ENCODE measurements around the gene MRI1. TPM values are rescaled to one million over a fixed set of nuclear protein-coding genes. Genes with fewer than 3 reads are reported as not detected.

MRI1 gene
- total RNA-seq = 10 to 100 TPM; 24.2 to 32.4 (median 28.7) TPM
- long read RNA-seq, donor 1, partial matches to known transcripts = 2 of 8 reads
- long read RNA-seq, donor 1, other reads (novel, unspliced or antisense) = 6 of 8 reads
- long read RNA-seq, donor 2, partial matches to known transcripts = 0 of 4 reads
- long read RNA-seq, donor 2, other reads (novel, unspliced or antisense) = 3 of 4 reads

- peaks cover 10% of the 10 kb centered on the region for H3K4me1 ChIP-seq (ENCODE audit: low read depth)
- ATAC-seq (peak; percentile 89), DNase-seq (peak; percentile 81 to 88 (median 87))
- no peak for TF ChIP-seq CTCF (IDR thresholded peaks at IDR 0.05)
- H3K9me3 ChIP-seq = no peaks in the 10 kb centered on the region
- peak within 1 kb of the TSS; percentile 70 for H3K4me3 ChIP-seq
- intact Hi-C loops (cut with DNase I, micrococcal nuclease) = no loop called here
- H3K36me3 ChIP-seq (ENCODE audit: low read depth) = peaks cover 3% of the 10 kb centered on the region
Observed at GRCh38 chr19:13764101-13764807, at the start of gene MRI1. MRI1 (plus strand) TSS chr19:13764522; CDS start chr19:13764589, 67 bp downstream.

- intact Hi-C loops (cut with DNase I, micrococcal nuclease) = no loop called here
- H3K36me3 ChIP-seq (ENCODE audit: low read depth) = no peaks in the 10 kb centered on the region
- no peak overlapping the region for H3K4me3 ChIP-seq
- H3K4me1 ChIP-seq (ENCODE audit: low read depth) = no peaks in the 10 kb centered on the region
- no peaks in the 10 kb centered on the region for H3K9me3 ChIP-seq
- ATAC-seq (no peak), DNase-seq (no peak)
- TF ChIP-seq CTCF (IDR thresholded peaks at IDR 0.05) = no peak
Observed at GRCh38 chr19:13717194-13717643, 47.1 kb upstream of the MRI1 start.

DNA sequence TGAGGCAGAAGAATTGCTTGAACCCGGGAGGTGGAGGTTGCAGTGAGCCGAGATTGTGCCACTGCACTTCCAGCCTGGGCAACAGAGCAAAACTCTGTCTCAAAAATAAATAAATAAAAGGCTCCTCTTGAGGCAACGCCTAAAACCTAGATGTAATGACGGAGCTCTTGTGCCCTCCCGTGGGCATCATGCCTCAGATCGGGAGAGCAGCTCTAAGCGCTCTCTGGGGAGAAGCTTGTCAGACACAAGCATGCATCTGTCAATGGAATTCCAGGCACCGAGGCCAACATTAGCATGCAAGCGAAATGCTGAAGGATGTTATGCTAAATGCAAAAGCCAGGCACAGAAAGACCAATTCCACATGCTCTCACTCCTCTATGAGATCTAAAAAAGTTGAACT, 45.6 kb upstream of the MRI1 start:
- intact Hi-C loops (cut with DNase I, micrococcal nuclease) = no loop called here
- H3K4me3 ChIP-seq = no peak overlapping the region
- H3K9me3 ChIP-seq = no peaks in the 10 kb centered on the region
- H3K4me1 ChIP-seq (ENCODE audit: low read depth) = no peaks in the 10 kb centered on the region
- TF ChIP-seq CTCF (IDR thresholded peaks at IDR 0.05) = no peak
- H3K36me3 ChIP-seq (ENCODE audit: low read depth) = no peaks in the 10 kb centered on the region
- ATAC-seq (peak; percentile 75), DNase-seq (peak in 2 of 3 donors; percentile 67 to 68)

- DNase-seq = no peak
- no peaks in the 10 kb centered on the region for H3K9me3 ChIP-seq
- intact Hi-C loops (cut with DNase I, micrococcal nuclease) = loop anchor here (5.0 to 10.0 kb wide), 2 partner anchors 125 to 127 kb away; no protein-coding TSS in a partner anchor
- no peaks in the 10 kb centered on the region for H3K36me3 ChIP-seq (ENCODE audit: low read depth)
- no peaks in the 10 kb centered on the region for H3K4me1 ChIP-seq (ENCODE audit: low read depth)
- no peak for TF ChIP-seq CTCF (IDR thresholded peaks at IDR 0.05)
- ATAC-seq = no peak
- H3K4me3 ChIP-seq = no peak overlapping the region
Observed at GRCh38 chr19:13722146-13722545, 42.2 kb upstream of the MRI1 start.

- Histone ChIP-seq H3K9me3 (no peaks in the 10 kb centered on the region), H3K36me3 (ENCODE audit: low read depth) (no peaks in the 10 kb centered on the region), H3K4me3 (no peak overlapping the region), H3K4me1 (ENCODE audit: low read depth) (no peaks in the 10 kb centered on the region)
- TF ChIP-seq CTCF (IDR thresholded peaks at IDR 0.05) = no peak
- no peak for DNase-seq
- intact Hi-C loops (cut with DNase I, micrococcal nuclease) = loop anchor here (5.0 to 10.0 kb wide), 2 partner anchors 126 to 128 kb away; no protein-coding TSS in a partner anchor
- no peak for ATAC-seq
Observed at GRCh38 chr19:13723206-13723605, 41.1 kb upstream of the MRI1 start.
